ENCODE data around the gene DNAJC16.

DNAJC16 gene

GRCh38 chr1:15531682-15532081 is 5.0 kb downstream of the DNAJC16 start:
- DNase-seq: no peak

GRCh38 chr1:15538771-15539170 is 12.1 kb downstream of the DNAJC16 start:
- no peak for DNase-seq

- DNase-seq: no peak
Measured at GRCh38 chr1:15540186-15540585, 13.5 kb downstream of the DNAJC16 start.

- no peak for DNase-seq
Measured at GRCh38 chr1:15541231-15541792, 14.7 kb downstream of the DNAJC16 start.

GRCh38 chr1:15542388-15543250 is 16.0 kb downstream of the DNAJC16 start:
- DNase-seq: no peak

GRCh38 chr1:15543251-15543588 is 16.6 kb downstream of the DNAJC16 start:
- DNase-seq: peak in 2 of 58 donors; percentile 28 to 36

GRCh38 chr1:15543589-15544568 is 17.2 kb downstream of the DNAJC16 start:
- DNase-seq: peak in 12 of 58 donors; percentile 3 to 55 (median 32)

GRCh38 chr1:15546641-15547040 is 20.0 kb downstream of the DNAJC16 start:
- DNase-seq: no peak

GRCh38 chr1:15550573-15550972 is 23.9 kb downstream of the DNAJC16 start:
- DNase-seq: peak in 1 of 58 donors; percentile 2

GRCh38 chr1:15557008-15557407 is 30.4 kb downstream of the DNAJC16 start:
- no peak for DNase-seq

- no peak for DNase-seq
Measured at GRCh38 chr1:15557594-15557993, 30.9 kb downstream of the DNAJC16 start.

GRCh38 chr1:15558516-15558915 is 31.9 kb downstream of the DNAJC16 start:
- no peak for DNase-seq

GRCh38 chr1:15559189-15559810 is 32.7 kb downstream of the DNAJC16 start:
- DNase-seq: no peak

- DNase-seq: no peak
Measured at GRCh38 chr1:15568387-15569073, 41.9 kb downstream of the DNAJC16 start.

- DNase-seq: no peak
Measured at GRCh38 chr1:15570861-15571260, 44.2 kb downstream of the DNAJC16 start.

- DNase-seq: no peak
Measured at GRCh38 chr1:15571266-15571665, 44.6 kb downstream of the DNAJC16 start.

GRCh38 chr1:15573477-15573876 is 46.8 kb downstream of the DNAJC16 start:
- DNase-seq: peak in 15 of 58 donors; percentile 11 to 32 (median 21)

GRCh38 chr1:15574741-15575140 is 48.1 kb downstream of the DNAJC16 start:
- peak in 12 of 58 donors; percentile 3 to 33 (median 15) for DNase-seq

- DNase-seq: no peak
Measured at GRCh38 chr1:15575549-15576150, 49.0 kb downstream of the DNAJC16 start.

- peak in 3 of 58 donors; percentile 10 to 13 (median 13) for DNase-seq
Measured at GRCh38 chr1:15577691-15578090, 51.0 kb downstream of the DNAJC16 start.
